ENCODE measurements around the gene SLC18B1.

SLC18B1 gene

DNA sequence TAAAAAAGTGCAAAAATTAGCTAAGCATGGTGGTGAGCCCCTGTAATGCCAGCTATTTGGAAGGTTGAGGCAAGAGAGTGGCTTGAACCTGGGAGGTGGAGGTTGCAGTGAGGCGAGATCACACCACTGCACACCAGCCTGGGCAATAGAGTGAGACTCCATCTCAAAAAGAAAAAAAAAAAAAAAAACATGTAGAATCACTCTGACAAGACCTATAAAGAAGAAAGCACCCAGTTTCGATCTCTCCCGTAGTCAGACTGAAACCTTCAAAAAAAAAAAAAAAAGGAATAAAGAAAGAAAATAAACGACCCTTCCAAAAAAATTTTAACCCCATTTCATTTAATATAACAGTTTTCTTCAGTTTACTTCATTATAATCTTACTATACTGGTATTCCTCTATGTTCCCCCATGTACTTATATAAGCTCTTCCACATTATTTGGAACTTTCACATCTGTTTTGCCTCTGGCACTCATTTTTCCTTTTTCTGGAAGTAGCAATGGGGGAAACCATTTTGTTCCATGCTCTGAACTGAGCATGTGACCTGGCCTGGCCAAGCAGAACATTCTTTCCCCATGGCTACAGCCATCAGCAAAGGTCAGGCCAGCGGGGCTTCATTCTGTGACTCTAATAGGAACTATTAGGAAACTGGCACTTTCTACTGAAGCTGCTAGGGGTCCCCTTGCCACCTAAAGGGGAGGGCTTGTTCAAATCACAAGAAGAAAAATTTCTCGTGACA lies 9.6 kb downstream of the SLC18B1 start:
- no peak for TF ChIP-seq TAF1 (IDR thresholded peaks at IDR 0.05; ENCODE audit: borderline replicate concordance, insufficient read depth, low read length)
- TF ChIP-seq SIN3A (IDR thresholded peaks at IDR 0.05; ENCODE audit: borderline replicate concordance, insufficient read depth, low read length) = no peak
- no peak for TF ChIP-seq POLR2AphosphoS5 (IDR thresholded peaks at IDR 0.05; ENCODE audit: low read depth, low read length)
- no peak for TF ChIP-seq REST (IDR thresholded peaks at IDR 0.05; ENCODE audit: insufficient read depth in 1 of 2, low read depth in 2 of 2, low read length in 2 of 2)
- no peak for TF ChIP-seq FOXP2 (optimal IDR thresholded peaks at IDR 0.05; ENCODE audit: borderline replicate concordance, extremely low read depth, extremely low read length, insufficient read depth)

- TF ChIP-seq TAF1 (IDR thresholded peaks at IDR 0.05; ENCODE audit: borderline replicate concordance, insufficient read depth, low read length) (no peak), REST (IDR thresholded peaks at IDR 0.05; ENCODE audit: insufficient read depth in 1 of 2, low read depth in 2 of 2, low read length in 2 of 2) (no peak), SIN3A (IDR thresholded peaks at IDR 0.05; ENCODE audit: borderline replicate concordance, insufficient read depth, low read length) (no peak), POLR2AphosphoS5 (IDR thresholded peaks at IDR 0.05; ENCODE audit: low read depth, low read length) (no peak), FOXP2 (optimal IDR thresholded peaks at IDR 0.05; ENCODE audit: borderline replicate concordance, extremely low read depth, extremely low read length, insufficient read depth) (no peak)
These were observed 12.5 kb downstream of the SLC18B1 start for GRCh38 chr6:132785936-132786335.

DNA sequence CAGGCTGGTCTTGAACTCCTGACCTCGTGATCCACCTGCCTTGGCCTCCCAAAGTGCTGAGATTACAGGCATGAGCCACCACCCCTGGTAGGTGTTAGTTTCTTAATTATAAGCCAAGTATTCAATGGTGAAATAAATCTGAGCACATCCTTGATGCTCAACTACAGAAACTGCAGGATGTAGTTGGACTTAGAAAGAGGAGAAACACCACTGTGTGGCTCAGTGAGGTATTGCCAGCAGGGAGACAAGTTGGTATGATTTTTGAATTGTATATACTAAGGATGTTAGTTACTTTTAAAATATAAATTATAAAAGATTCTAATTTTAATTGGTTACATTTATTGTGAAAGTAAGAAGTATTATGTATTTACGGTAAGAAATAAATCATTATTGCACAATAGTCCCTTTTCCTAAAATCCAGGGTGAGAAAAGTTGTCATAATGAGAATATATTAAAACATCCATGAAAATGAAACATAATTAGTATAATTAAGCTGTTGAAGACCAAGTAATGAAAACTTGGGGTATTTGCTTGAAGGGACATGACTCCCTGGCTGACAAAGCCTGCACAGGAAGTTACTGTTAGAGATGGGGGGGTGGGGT lies 17.6 kb downstream of the SLC18B1 start:
- TF ChIP-seq REST (IDR thresholded peaks at IDR 0.05; ENCODE audit: insufficient read depth in 1 of 2, low read depth in 2 of 2, low read length in 2 of 2) (no peak), TAF1 (IDR thresholded peaks at IDR 0.05; ENCODE audit: borderline replicate concordance, insufficient read depth, low read length) (no peak), FOXP2 (optimal IDR thresholded peaks at IDR 0.05; ENCODE audit: borderline replicate concordance, extremely low read depth, extremely low read length, insufficient read depth) (no peak), POLR2AphosphoS5 (IDR thresholded peaks at IDR 0.05; ENCODE audit: low read depth, low read length) (no peak), SIN3A (IDR thresholded peaks at IDR 0.05; ENCODE audit: borderline replicate concordance, insufficient read depth, low read length) (no peak)

DNA sequence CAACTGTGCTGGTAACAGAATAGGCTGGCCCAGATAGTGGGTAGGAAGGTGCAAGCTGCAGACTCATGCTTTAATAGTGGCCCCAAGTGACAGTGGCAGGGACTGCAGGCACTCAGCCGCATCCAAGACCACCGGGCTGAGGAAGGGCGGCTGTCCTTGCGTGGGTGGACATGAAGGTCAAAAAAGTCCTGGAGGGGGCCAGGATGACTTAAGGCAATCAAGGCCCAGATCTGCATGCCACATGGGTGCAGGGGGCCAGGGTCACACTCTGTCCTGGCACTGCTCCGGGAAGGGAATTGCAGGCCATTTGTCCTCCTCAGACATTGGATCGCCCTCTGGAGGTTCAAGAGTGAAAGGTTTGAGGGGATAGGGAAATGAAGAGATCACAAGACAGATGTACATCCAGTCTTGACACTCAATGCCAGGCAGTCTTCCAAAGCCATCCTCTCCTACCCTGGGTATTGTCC lies 30.4 kb downstream of the SLC18B1 start:
- TF ChIP-seq POLR2AphosphoS5 (IDR thresholded peaks at IDR 0.05; ENCODE audit: low read depth, low read length) = no peak
- no peak for TF ChIP-seq TAF1 (IDR thresholded peaks at IDR 0.05; ENCODE audit: borderline replicate concordance, insufficient read depth, low read length)
- TF ChIP-seq FOXP2 (optimal IDR thresholded peaks at IDR 0.05; ENCODE audit: borderline replicate concordance, extremely low read depth, extremely low read length, insufficient read depth) = no peak
- no peak for TF ChIP-seq SIN3A (IDR thresholded peaks at IDR 0.05; ENCODE audit: borderline replicate concordance, insufficient read depth, low read length)
- no peak for TF ChIP-seq REST (IDR thresholded peaks at IDR 0.05; ENCODE audit: insufficient read depth in 1 of 2, low read depth in 2 of 2, low read length in 2 of 2)

All from PFSK-1 (cell line).